ENCODE results near the gene FKRP.
"Not testable (repeated sequence)": the region's sequence is repeated elsewhere in the genome, so short reads cannot be mapped to it uniquely, and the experiment has no call there.

FKRP gene

GRCh38 chr19:46759817-46760333 lies 14.0 kb downstream of the FKRP start:
- no peak for DNase-seq

GRCh38 chr19:46760363-46760762 lies 14.5 kb downstream of the FKRP start:
- no peak for DNase-seq

- DNase-seq: not testable (repeated sequence)
Measured at GRCh38 chr19:46760897-46761296, 15.0 kb downstream of the FKRP start.

- no peak for DNase-seq
Measured at GRCh38 chr19:46761418-46761831, 15.6 kb downstream of the FKRP start.

GRCh38 chr19:46762245-46762890 lies 16.5 kb downstream of the FKRP start:
- DNase-seq: no peak

GRCh38 chr19:46764817-46765291 lies 19.0 kb downstream of the FKRP start:
- DNase-seq: no peak

DNA sequence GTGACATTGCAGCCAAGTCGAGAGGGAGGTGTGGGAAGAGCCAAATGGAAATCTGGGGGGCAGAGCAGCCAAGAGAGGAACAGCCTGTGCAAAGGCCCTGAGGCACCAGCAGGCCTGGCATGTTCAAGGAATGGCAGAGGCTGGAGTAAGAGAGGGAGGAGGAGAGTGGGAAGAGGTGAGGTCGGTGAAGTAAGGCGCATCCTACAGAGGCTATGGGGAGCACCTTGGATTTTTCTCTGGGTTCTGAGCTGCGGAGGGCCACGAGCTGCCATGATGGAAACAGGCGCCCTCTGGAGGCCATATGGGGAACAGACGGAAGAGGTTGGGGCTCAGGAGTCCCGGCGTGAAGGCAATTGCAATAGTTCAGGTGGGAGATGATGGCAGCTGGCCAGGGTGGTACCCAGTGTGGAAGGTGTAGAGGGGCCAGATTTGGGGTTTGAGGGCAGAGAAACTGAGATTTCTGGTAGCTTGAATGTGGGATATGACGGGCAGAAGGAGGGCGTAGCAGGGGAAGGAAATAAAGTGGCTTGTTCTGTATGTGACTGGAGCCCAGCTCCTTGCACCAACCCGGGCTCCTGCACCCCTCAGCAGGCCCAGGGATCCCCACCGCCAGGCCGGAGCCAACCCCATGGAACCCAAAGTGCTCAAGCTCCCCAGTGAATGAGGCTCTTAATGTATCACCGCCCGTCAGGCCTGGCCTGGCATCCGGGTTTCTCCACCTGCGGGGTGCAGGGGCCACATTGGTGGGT lies 20.9 kb downstream of the FKRP start:
- DNase-seq: peak; percentile 36 to 39

DNA sequence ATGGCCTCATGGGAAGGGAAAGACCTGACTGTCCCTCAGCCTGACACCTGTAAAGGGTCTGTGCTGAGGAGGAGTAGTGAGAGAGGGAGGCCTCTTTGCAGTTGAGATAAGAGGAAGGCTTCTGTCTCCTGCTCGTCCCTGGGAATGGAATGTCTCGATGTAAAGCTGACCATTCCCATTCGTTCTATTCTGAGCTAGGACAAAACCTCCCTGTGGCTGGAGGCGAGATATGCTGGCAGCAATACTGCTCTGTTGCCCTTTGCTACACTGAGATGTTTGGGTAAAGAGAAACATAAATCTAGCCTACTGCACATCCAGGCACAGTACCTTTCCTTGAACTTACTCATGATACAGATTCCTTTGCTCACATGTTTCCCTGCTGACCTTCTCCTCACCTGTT lies 22.9 kb downstream of the FKRP start:
- not testable (repeated sequence) for DNase-seq

DNA sequence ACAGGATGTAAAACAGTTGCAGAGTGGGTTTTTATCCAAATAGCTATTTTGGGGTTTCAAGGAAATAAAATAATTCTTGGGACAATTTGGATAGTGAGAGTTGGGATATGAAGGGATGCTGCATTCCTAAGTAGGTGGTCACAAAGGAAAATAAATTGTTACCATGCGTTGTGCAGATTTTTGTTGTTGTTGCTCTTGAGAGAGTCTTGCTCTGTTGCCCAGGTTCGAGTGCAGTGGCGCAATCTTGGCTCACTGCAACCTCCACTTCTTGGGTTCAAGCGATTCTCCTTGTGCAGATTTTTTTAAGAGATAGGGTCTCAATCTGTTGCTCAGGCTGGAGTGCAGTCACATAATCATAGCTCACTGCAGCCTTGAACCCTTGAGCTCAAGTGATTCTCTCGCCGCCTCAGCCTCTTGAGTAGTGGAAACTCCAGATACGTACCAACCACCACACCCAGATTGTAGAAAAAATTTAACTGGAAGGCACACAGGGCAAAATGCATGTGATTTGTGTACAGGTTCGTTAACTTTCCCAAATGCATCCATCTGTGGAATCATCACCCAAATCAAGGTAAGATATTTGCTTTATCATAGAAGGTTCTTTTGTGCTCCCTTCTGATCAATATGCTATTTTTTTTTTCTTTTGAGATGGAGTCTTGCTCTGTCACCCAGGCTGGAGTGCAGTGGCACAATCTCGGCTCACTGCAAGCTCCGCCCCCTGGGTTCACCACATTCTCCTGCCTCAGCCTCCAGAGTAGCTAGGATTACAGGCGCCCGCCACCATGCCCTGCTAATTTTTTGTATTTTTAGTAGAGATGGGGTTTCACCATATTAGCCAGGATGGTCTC lies 26.5 kb downstream of the FKRP start:
- no peak for DNase-seq

DNA sequence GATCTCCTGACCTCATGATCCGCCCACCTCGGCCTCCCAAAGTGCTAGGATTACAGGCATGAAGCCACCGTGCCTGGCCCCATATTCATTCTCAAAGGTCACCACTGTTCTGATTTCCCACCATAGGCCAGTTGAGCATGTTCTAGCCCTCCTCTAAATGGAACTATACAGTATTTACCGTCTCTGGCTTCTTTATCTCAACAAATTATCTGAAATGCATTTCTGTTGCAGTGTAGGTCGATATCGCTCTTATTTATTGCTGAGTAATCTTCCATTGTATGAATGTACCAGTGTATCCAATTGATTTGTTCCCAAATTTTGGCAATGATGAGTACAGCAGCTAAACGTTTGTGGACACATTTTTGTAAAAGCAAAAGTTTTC lies 27.2 kb downstream of the FKRP start:
- DNase-seq: no peak

DNA sequence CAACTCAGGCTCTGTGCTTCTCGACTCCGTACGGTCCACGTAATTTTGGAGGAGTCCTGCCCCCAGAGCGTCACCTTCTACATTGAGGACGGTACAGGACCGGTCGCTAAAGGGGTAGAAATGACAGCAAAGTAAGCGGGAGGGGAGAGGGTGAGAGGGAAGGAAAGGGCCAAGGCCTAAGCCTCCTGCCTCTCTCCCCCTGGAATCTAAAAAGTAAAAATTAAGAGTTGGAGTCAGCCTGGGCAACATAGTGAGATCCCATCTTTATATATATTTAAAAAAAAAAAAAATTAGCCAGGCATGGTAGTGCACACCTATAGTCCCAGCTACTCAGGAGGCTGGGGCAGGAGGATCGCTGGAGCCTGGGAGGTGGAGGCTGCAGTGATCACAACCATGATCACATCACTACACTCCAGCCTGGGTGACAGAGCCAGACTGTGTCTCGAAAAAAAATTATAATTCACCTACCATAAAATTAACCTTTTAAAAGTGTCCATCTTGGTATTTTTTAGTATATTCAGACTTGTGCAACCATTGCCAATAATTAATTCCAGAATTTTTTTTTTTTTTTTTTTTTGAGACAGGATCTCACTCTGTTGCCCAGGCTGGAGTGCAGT lies 29.9 kb downstream of the FKRP start:
- DNase-seq: no peak

- DNase-seq: no peak
Measured at GRCh38 chr19:46776927-46777911, 31.4 kb downstream of the FKRP start.

DNA sequence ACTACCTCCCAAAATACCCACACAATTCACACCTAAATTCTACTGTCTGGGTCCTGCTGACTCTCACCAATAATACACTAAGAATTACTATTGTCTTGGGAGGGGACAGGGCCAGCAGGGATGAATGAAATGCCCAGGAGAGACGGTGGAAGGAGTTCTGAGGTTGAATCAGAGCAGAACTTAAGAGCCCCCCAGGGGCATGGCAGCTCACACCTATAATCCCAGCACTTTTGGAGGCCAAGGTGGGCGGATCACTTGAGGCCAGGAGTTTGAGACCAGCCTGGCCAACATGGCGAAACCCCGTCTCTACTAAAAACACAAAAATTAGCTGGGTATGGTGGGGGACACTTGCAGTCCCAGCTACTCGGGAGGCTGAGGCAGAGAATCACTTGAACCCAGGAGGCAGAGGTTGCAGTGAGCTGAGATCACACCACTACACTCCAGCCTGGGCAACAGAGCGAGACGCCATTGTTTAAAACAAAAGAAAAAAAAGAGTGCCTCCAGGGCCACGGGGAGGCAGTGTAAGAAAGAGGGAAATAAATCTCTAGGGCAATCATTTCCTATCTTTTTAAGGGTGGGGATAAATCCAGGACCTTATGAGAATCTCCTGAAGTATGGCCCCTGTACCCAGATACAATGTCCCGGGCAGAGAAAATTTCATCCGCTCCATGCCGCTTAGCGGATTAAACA lies 32.2 kb downstream of the FKRP start:
- DNase-seq: not testable (repeated sequence)

DNA sequence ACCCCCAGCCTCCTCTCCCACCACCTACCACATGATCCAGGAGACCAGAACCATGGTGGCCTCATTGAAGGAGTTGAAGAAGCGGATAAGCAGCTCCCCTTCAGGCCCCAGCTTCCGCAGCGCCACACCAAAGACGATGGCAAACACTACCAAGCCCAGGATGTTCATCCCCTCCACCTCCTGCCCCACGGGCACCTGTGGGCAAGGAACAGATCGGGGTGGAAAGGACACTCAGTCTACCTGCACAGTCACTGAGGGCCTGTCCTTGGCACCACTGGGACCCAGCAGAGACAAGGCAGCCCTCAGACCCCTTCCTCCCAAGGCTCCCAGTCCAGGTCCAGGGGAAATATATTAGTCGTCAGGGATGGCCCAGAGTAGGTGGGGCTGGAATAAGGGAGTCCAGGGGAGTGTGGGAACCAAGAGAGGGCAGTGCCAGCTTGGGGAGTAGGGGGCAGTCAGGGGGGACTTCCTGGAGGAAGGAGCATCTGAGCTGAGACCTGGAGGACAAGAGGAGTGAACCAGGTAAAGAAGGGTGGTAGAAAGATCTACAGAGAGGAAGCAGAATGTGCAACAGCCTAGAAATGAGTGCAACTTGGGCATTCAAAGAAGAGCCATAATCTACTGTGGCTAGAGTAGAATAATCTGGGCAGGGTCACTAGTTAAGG lies 36.6 kb downstream of the FKRP start:
- DNase-seq: no peak

- peak; percentile 17 to 50 for DNase-seq
Measured at GRCh38 chr19:46783670-46784069, 37.8 kb downstream of the FKRP start.

GRCh38 chr19:46784262-46785053 lies 38.6 kb downstream of the FKRP start:
- DNase-seq: peak; percentile 34 to 39

- DNase-seq: no peak
Measured at GRCh38 chr19:46785054-46785979, 39.5 kb downstream of the FKRP start.

DNA sequence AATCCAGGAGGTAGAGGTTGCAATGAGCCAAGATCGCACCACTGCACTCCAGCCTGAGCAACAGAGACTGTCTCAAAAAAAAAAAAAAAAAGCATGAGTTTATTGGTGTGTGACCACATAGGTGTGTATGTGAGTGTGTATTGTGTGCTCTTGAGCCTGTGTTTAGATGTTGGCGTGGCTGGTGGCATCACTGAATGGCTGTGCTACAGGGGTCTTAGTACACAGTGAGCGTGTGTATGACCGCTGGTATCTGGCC lies 40.1 kb downstream of the FKRP start:
- DNase-seq: no peak

Measured in SHP77 (cell line).